H9 (cell line): ENCODE results near the gene IFI35. TPM values are rescaled to one million over a fixed set of nuclear protein-coding genes. Genes with fewer than 3 reads are reported as not detected.

Experiments
- DNase-seq: peaks from one replicate; pipeline ENCODE4 v3.0.0-alpha.2; 2017
- H2AFZ ChIP-seq: one replicate; pipeline ENCODE4 v1.6.1; 2013; ENCODE audit warnings: mild to moderate bottlenecking, low read length, control low read depth, moderate library complexity
- H2AK5ac ChIP-seq: 2 replicates; pipeline ENCODE4 v1.6.1; 2013; ENCODE audit warnings: low read length, control low read depth, mixed read lengths; ENCODE audit not compliant: insufficient read length
- H2BK120ac ChIP-seq: one replicate; pipeline ENCODE4 v1.6.1; 2013; ENCODE audit warnings: low read depth, mild to moderate bottlenecking, low read length, control low read depth, inconsistent platforms; ENCODE audit not compliant: poor library complexity, severe bottlenecking
- H2BK12ac ChIP-seq: 2 replicates; pipeline ENCODE4 v1.6.1; 2013; ENCODE audit warnings: low read length, control low read depth, mixed read lengths, low read depth; ENCODE audit not compliant: insufficient read length
- H2BK15ac ChIP-seq: 2 replicates; pipeline ENCODE4 v1.6.1; 2013; ENCODE audit warnings: low read depth, low read length, control low read depth
- H2BK20ac ChIP-seq: one replicate; pipeline ENCODE4 v1.6.1; 2013; ENCODE audit warnings: low read depth, mild to moderate bottlenecking, low read length, control low read depth, inconsistent platforms; ENCODE audit not compliant: poor library complexity, severe bottlenecking
- H2BK5ac ChIP-seq: 2 replicates; pipeline ENCODE4 v1.6.1; 2013; ENCODE audit warnings: low read length, control low read depth, mixed read lengths; ENCODE audit not compliant: insufficient read length
- H3K14ac ChIP-seq: 2 replicates; pipeline ENCODE4 v1.6.1; 2013; ENCODE audit warnings: low read length, control low read depth; ENCODE audit not compliant: insufficient read depth
- H3K18ac ChIP-seq: 2 replicates; pipeline ENCODE4 v1.6.1; 2013; ENCODE audit warnings: low read depth, mild to moderate bottlenecking, mixed read lengths, low read length, control low read depth; ENCODE audit not compliant: insufficient read length
- H3K23ac ChIP-seq: 2 replicates; pipeline ENCODE4 v1.6.1; 2013; ENCODE audit warnings: low read length, control low read depth, mixed read lengths, low read depth; ENCODE audit not compliant: insufficient read length
- H3K23me2 ChIP-seq: 2 replicates; pipeline ENCODE4 v1.6.1; 2013; ENCODE audit warnings: low read depth, mild to moderate bottlenecking, mixed read lengths, low read length, control low read depth; ENCODE audit not compliant: insufficient read length, poor library complexity, severe bottlenecking
- H3K27ac ChIP-seq: 2 replicates; pipeline ENCODE4 v1.5.1; 2013; ENCODE audit warnings: low read length, control low read depth, mixed read lengths, low read depth; ENCODE audit not compliant: insufficient read length
- H3K27me3 ChIP-seq: 2 replicates; pipeline ENCODE4 v1.6.1; 2013; ENCODE audit warnings: low read length, control low read depth, inconsistent platforms; ENCODE audit not compliant: insufficient read depth
- H3K4ac ChIP-seq: 2 replicates; pipeline ENCODE4 v1.6.1; 2013; ENCODE audit warnings: low read depth, mild to moderate bottlenecking, control low read depth, inconsistent platforms, low read length, moderate library complexity
- H3K4me1 ChIP-seq: 2 replicates; pipeline ENCODE4 v1.6.1; 2013; ENCODE audit warnings: low read length, control low read depth, inconsistent platforms; ENCODE audit not compliant: insufficient read depth
- H3K4me2 ChIP-seq: 2 replicates; pipeline ENCODE4 v1.6.1; 2013; ENCODE audit warnings: low read length, control low read depth, mixed read lengths; ENCODE audit not compliant: insufficient read length, insufficient read depth
- H3K56ac ChIP-seq: 2 replicates; pipeline ENCODE4 v1.6.1; 2013; ENCODE audit warnings: low read depth, mild to moderate bottlenecking, mixed read lengths, low read length, control low read depth; ENCODE audit not compliant: insufficient read length
- H3K79me1 ChIP-seq: 2 replicates; pipeline ENCODE4 v1.6.1; 2013; ENCODE audit warnings: low read depth, mild to moderate bottlenecking, moderate library complexity, low read length, control low read depth, inconsistent platforms; ENCODE audit not compliant: insufficient read depth, poor library complexity, severe bottlenecking
- H3K79me2 ChIP-seq: 2 replicates; pipeline ENCODE4 v1.6.1; 2013; ENCODE audit warnings: low read length, control low read depth, inconsistent platforms; ENCODE audit not compliant: insufficient read depth
- H3K9ac ChIP-seq: 2 replicates; pipeline ENCODE4 v1.6.1; 2013; ENCODE audit warnings: low read length, control low read depth, mixed read lengths; ENCODE audit not compliant: insufficient read length; ENCODE audit errors: extremely low read depth
- H3K9me3 ChIP-seq: one replicate; pipeline ENCODE4 v1.6.1; 2013; ENCODE audit warnings: low read depth, low read length, inconsistent platforms; ENCODE audit not compliant: control insufficient read depth
- H3T11ph ChIP-seq: one replicate; pipeline ENCODE4 v1.6.1; 2013; ENCODE audit warnings: mild to moderate bottlenecking, low read length, control low read depth, inconsistent platforms
- H4K20me1 ChIP-seq: one replicate; pipeline ENCODE4 v1.6.1; 2013; ENCODE audit not compliant: control insufficient read depth, insufficient read length, insufficient read depth
- H4K5ac ChIP-seq: 2 replicates; pipeline ENCODE4 v1.6.1; 2013; ENCODE audit warnings: low read depth, mild to moderate bottlenecking, mixed read lengths, low read length, control low read depth; ENCODE audit not compliant: insufficient read length
- H4K8ac ChIP-seq: replicated peaks from 2 replicates; pipeline ENCODE4 v1.6.1; 2013; ENCODE audit warnings: low read length, control low read depth, mixed read lengths, low read depth; ENCODE audit not compliant: insufficient read length
- H4K91ac ChIP-seq: 2 replicates; pipeline ENCODE4 v1.6.1; 2013; ENCODE audit warnings: low read depth, mild to moderate bottlenecking, moderate library complexity, mixed read lengths, low read length, control low read depth; ENCODE audit not compliant: insufficient read length
- H3K27ac Mint-ChIP-seq, 3 experiments: 2 replicates in 2 of 3; 3 replicates in 1 of 3; pipeline ENCODE4 v1.8.0; 2020 to 2021; ENCODE audit warnings: mixed read lengths in 3 of 3, mild to moderate bottlenecking in 1 of 3, moderate library complexity in 1 of 3
- H3K27me3 Mint-ChIP-seq: 2 replicates; pipeline ENCODE4 v1.8.0; 2021; ENCODE audit warnings: low read depth, mild to moderate bottlenecking, moderate library complexity, mixed read lengths
- H3K36me3 Mint-ChIP-seq, 3 experiments: 2 replicates in 2 of 3; 3 replicates in 1 of 3; pipeline ENCODE4 v1.8.0; 2020 to 2021; ENCODE audit warnings: low read depth in 3 of 3, mixed read lengths in 3 of 3; ENCODE audit not compliant: insufficient read depth in 1 of 3
- H3K4me1 Mint-ChIP-seq, 2 experiments: 2 replicates each; pipeline ENCODE4 v1.8.0; 2020; ENCODE audit warnings: mixed read lengths in 2 of 2
- H3K4me3 Mint-ChIP-seq, 2 experiments: 2 replicates in 1 of 2; 3 replicates in 1 of 2; pipeline ENCODE4 v1.8.0; 2020 to 2021; ENCODE audit warnings: mild to moderate bottlenecking in 2 of 2, mixed read lengths in 2 of 2, moderate library complexity in 1 of 2
- H3K9me3 Mint-ChIP-seq, 2 experiments: 2 replicates in 1 of 2; 3 replicates in 1 of 2; pipeline ENCODE4 v1.8.0; 2020; ENCODE audit warnings: mild to moderate bottlenecking in 2 of 2, mixed read lengths in 2 of 2, moderate library complexity in 1 of 2
- CTCF ChIP-seq: fragments of 200-600 bp; sonication (generic); conservative IDR thresholded peaks from 3 replicates; pipeline ENCODE4 v1.8.0; 2021; ENCODE audit warnings: antibody characterized with exemption, mild to moderate bottlenecking
- WGBS: extraction: QIAGEN DNeasy Blood & Tissue Kit; methylation state at CpG from one replicate; pipeline ENCODE4 v1.1.7; 2013; ENCODE audit warnings: missing lambda C conversion rate, low lambda C conversion rate, mixed read lengths; ENCODE audit not compliant: insufficient read length; ENCODE audit errors: extremely low coverage; 5-methylcytosine and 5-hydroxymethylcytosine counted together
- total RNA-seq: library from RNA; stranded (reverse); gene quantifications from 2 replicates; pipeline ENCODE4 v1.2.1, GENCODE V29; 2021

The IFI35 gene
- total RNA-seq, 1 experiment from 2014 or later = 4.2 TPM

DNA sequence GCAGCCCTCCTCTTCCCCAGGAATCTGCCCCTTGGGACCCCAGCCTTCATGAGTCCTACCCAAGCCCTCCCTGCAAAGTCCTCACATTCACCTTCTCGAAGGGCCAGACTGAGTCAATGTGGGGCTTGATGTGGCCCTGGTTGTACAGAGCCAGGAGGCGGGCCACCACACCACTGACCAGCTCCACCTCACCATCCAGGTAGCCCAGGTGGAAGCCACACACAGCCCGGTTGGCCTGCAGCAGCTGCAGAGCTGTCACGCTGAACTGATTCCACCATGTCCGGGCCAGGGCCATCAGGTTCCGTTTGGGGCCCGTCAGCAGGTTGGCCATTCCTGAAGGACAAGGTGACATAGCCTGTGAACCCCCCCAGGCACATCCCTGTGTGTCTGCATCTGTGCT lies 9.6 kb downstream of the IFI35 start:
- Histone ChIP-seq H3T11ph (no peak overlapping the region), H3K23me2 (peaks cover 5% of the 10 kb centered on the region), H2BK5ac (no peak overlapping the region), H3K27ac (no peak overlapping the region), H2BK120ac (no peak overlapping the region), H2BK12ac (no peak overlapping the region), H2BK15ac (no peak overlapping the region), H4K91ac (no peak overlapping the region), H3K56ac (no peak overlapping the region), H2AK5ac (no peak overlapping the region), H3K14ac (no peak overlapping the region), H4K8ac (no peak overlapping the region), H4K5ac (no peak overlapping the region), H3K23ac (no peak overlapping the region), H2BK20ac (no peak overlapping the region), H3K79me2 (no peaks in the 10 kb centered on the region), H3K27me3 (no peaks in the 10 kb centered on the region), H4K20me1 (no peaks in the 10 kb centered on the region), H3K79me1 (no peaks in the 10 kb centered on the region), H3K4ac (no peak overlapping the region), H3K4me2 (no peak overlapping the region), H3K9me3 (no peaks in the 10 kb centered on the region), H3K18ac (no peak overlapping the region), H3K4me1 (peaks cover 3% of the 10 kb centered on the region), H3K9ac (no peak overlapping the region), H2AFZ (no peak overlapping the region)
- no CpG with 5 or more reads among the region's 7 CpGs for WGBS
- Mint-ChIP-seq H3K27me3 (no peaks in the 10 kb centered on the region), H3K27ac (peak overlapping the region; percentile 34 to 86 (median 40); a peak in 2 of 7 replicates), H3K4me3 (no peak overlapping the region; a peak in 1 of 5 replicates), H3K9me3 (no peaks in the 10 kb centered on the region), H3K36me3 (peaks cover 11 to 47% (median 45%) of the 10 kb centered on the region in 3 experiments; a peak in 6 of 7 replicates), H3K4me1 (peaks cover 32 to 67% of the 10 kb centered on the region in 2 experiments)
- no peak for TF ChIP-seq CTCF
- DNase-seq = no peak
